Left lung (tissue), 10 donors: ENCODE results near the gene HAAO. TPM values are rescaled to one million over a fixed set of nuclear protein-coding genes. Genes with fewer than 3 reads are reported as not detected.

ENCODE experiments used
- ATAC-seq: fragments of 200-7000 bp; cut with Tn5 transposase; one replicate; pipeline ENCODE4 v1.9.1; 2020; ENCODE audit warnings: moderate library complexity
- DNase-seq, 4 donors: peaks; one replicate each; pipeline ENCODE4 v3.0.0-alpha.2; 2013 to 2020
- H3K27ac ChIP-seq, 2 donors: fragments of 200-600 bp; sonication (generic) in 1 of 2; one replicate each; pipeline versions ENCODE4 v1.5.0 to v1.8.0; 2020 to 2021
- H3K27me3 ChIP-seq, 2 donors: fragments of 200-600 bp; sonication (generic) in 1 of 2; one replicate each; pipeline versions ENCODE4 v1.5.0 to v1.8.0; 2020 to 2021
- H3K36me3 ChIP-seq, 2 donors: fragments of 200-600 bp; sonication (generic) in 1 of 2; one replicate each; pipeline versions ENCODE4 v1.5.0 to v1.8.0; 2020 to 2021
- H3K4me1 ChIP-seq, 2 donors: fragments of 200-600 bp; one replicate each; pipeline ENCODE4 v1.8.0; 2021
- H3K4me3 ChIP-seq, 2 donors: fragments of 200-600 bp; sonication (generic) in 1 of 2; one replicate each; pipeline versions ENCODE4 v1.5.0 to v1.8.0; 2020 to 2021; ENCODE audit warnings: mild to moderate bottlenecking in 1 of 2
- H3K9me3 ChIP-seq, 2 donors: fragments of 200-600 bp; sonication (generic) in 1 of 2; one replicate each; pipeline versions ENCODE4 v1.5.0 to v1.8.0; 2020 to 2021
- intact Hi-C, 2 donors: fragments of 100-400 bp; cut with DNase I; formaldehyde crosslinking; loops; one replicate each; pipeline versions ENCODE4 v1.11.2 to v1.14.2; 2022
- polyA plus RNA-seq, 6 donors: library from polyadenylated mRNA; unstranded; fragments of 120-200 nt; gene quantifications; one replicate each; pipeline ENCODE4 v1.2.1, GENCODE V29; 2013; ENCODE audit not compliant: insufficient read length in 6 of 6
- total RNA-seq, 2 donors: library from RNA; stranded (reverse); fragmentation: NEBNext Ultra II Directional; extraction: Animal tissue kit (Norgen Biotek cat#: 25700); gene quantifications; one replicate each; pipeline ENCODE4 v1.2.1, GENCODE V29; 2021
- TF ChIP-seq, protein P1 (sequence below), 2 donors: fragments of 200-600 bp; sonication (generic) in 1 of 2; IDR thresholded peaks; one replicate each; pipeline versions ENCODE4 v1.5.0 to v1.8.0; 2021; ENCODE audit warnings: antibody characterized with exemption in 2 of 2
- donor health status: DM: no; HTN: yes; CAD: no.
- donor health status: DM: no; HTN: no; CAD: no.

HAAO gene
- total and polyA plus RNA-seq, 8 donors: 6.2 to 32.8 (median 28.3) TPM

DNA sequence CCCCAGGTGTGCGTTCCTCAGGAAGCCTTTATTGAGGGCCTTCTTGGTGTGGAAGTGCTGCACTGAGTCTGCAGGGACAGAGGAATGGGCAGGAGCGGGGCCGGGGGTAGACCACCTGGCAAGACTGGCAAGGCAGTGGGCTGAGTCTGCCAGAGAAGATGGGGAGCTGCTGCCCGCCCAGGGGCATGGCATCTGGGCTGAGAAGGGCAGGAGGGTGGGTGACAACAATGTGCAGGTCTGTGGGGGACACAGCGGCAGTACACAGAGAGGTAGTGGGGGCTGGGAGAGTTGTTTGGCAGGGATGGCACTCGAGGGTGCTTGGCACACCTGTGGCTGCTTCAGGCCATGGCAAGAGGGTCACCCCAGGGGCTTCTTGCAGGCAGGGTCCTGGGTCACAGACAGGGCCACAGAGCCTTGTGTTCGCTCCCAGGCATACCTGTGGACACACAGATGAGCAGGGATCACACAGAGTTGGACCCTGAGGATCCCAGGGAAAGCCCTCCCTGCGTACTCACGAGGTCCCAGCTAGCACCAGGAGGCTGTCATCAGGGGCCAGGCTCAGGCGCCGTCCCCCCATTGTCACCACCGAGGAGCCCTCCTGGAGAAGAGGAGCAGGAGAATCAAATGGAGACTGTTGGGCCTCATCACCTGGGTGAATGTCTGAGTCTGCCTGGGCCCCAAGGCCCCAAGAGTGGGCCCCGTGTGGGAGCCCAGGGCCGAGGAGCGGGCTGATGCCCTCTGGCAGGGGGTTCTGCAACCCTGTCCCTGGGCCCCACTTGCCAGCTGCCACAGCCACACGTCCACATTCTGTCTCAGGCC, 25.1 kb downstream of the HAAO start:
- Histone ChIP-seq H3K27me3 (no peaks in the 10 kb centered on the region), H3K4me1 (peaks cover 0 to 19% of the 10 kb centered on the region in 2 donors), H3K4me3 (no peak overlapping the region), H3K36me3 (no peaks in the 10 kb centered on the region), H3K27ac (no peak overlapping the region), H3K9me3 (no peaks in the 10 kb centered on the region)
- intact Hi-C loops: no loop called here
- DNase-seq: no peak
- ATAC-seq: no peak
- TF ChIP-seq, protein P1, sequence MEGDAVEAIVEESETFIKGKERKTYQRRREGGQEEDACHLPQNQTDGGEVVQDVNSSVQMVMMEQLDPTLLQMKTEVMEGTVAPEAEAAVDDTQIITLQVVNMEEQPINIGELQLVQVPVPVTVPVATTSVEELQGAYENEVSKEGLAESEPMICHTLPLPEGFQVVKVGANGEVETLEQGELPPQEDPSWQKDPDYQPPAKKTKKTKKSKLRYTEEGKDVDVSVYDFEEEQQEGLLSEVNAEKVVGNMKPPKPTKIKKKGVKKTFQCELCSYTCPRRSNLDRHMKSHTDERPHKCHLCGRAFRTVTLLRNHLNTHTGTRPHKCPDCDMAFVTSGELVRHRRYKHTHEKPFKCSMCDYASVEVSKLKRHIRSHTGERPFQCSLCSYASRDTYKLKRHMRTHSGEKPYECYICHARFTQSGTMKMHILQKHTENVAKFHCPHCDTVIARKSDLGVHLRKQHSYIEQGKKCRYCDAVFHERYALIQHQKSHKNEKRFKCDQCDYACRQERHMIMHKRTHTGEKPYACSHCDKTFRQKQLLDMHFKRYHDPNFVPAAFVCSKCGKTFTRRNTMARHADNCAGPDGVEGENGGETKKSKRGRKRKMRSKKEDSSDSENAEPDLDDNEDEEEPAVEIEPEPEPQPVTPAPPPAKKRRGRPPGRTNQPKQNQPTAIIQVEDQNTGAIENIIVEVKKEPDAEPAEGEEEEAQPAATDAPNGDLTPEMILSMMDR (IDR thresholded peaks at IDR 0.05): no peak

DNA sequence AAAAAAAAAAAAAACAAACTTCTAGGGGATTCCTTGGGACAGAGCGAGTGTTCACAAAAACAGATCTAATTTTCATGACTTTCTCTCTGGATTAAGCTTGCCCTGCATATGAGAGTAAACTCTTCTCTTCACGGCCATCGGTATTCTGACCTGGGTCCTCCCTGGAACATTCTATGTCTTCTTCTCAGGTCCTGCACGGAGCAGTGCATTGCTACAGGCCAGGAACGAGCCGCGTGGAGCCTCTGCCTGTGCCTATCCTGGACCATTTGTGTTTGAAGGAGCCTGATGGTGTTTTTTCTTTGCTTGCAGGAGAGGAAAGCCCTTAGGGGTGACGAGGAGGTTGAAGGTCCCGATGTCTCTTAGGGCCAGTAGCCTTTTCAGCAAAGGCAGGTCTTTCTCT, 26.7 kb downstream of the HAAO start:
- no peaks in the 10 kb centered on the region for H3K36me3 ChIP-seq
- H3K4me1 ChIP-seq: peaks cover 0 to 19% of the 10 kb centered on the region in 2 donors
- H3K9me3 ChIP-seq: no peaks in the 10 kb centered on the region
- intact Hi-C loops: no loop called here
- H3K27me3 ChIP-seq: no peaks in the 10 kb centered on the region
- DNase-seq (no peak), ATAC-seq (no peak)
- no peak overlapping the region for H3K4me3 ChIP-seq
- H3K27ac ChIP-seq: no peak overlapping the region
- TF ChIP-seq, protein P1 (IDR thresholded peaks at IDR 0.05): no peak

DNA sequence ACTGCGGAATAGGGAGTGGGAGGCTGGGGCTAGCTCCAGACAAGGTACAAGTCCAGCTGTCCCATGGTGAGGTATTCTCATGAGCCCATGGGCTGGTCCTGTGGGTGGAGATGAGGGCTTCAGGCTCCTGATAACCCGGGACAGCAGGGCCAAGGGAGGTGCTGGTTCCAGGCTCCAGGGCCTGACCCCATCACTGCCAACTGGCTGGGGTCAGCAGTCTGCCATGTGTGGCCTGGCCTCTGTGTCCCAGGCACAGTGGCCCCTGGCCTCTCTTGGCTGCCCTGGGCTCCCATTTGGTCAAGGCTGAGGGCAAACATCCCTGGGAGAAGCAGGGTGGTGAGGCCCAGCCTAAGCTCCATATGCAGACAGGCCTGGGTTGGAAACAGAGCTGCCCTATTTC, 27.5 kb downstream of the HAAO start:
- intact Hi-C loops: no loop called here
- Histone ChIP-seq H3K9me3 (no peaks in the 10 kb centered on the region), H3K27me3 (no peaks in the 10 kb centered on the region), H3K4me1 (peaks cover 0 to 19% of the 10 kb centered on the region in 2 donors), H3K4me3 (no peak overlapping the region), H3K36me3 (no peaks in the 10 kb centered on the region), H3K27ac (no peak overlapping the region)
- TF ChIP-seq, protein P1 (IDR thresholded peaks at IDR 0.05): no peak
- DNase-seq: no peak
- ATAC-seq: no peak

DNA sequence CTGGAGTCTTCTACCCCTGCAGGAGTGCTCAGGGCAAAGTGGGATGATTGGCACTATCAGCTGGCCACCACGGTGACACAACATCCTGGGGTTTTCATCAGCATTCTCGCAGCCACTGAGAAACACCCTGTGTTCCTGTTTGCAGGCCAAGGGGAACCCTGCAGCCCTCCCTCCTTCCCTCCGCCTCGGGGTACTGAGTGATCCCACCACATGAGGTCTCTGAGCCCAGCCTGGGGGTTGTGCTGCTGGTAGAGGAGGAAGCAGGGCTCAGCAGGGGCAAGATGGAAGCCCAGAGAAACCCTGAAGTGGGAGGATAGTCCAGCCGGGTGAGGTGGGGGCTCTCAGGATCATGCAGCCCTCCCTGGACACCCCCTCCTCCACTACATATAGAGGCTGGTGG, 28.3 kb downstream of the HAAO start, which contains the start of gene OXER1:
TSS of gene OXER1 (minus strand) at position 40 of the 400 bp plus-strand sequence. CDS start 73 bp downstream, outside the sequence.
- TF ChIP-seq, protein P1 (IDR thresholded peaks at IDR 0.05): no peak
- H3K27me3 ChIP-seq: no peaks in the 10 kb centered on the region
- intact Hi-C loops: no loop called here
- H3K4me3 ChIP-seq: no peak within 1 kb of the TSS
- H3K27ac ChIP-seq: peak within 1 kb of the TSS in 1 of 2 donors; percentile 31
- DNase-seq (no peak), ATAC-seq (no peak)
- no peaks in the 10 kb centered on the region for H3K9me3 ChIP-seq
- no peaks in the 10 kb centered on the region for H3K36me3 ChIP-seq
- H3K4me1 ChIP-seq: peaks cover 0 to 19% of the 10 kb centered on the region in 2 donors
